Measurements from ENCODE around the gene DUOXA1. TPM values are rescaled to one million over a fixed set of nuclear protein-coding genes. Genes with fewer than 3 reads are reported as not detected.

DUOXA1 gene
- total RNA-seq, 1 experiment from 2014 or later = not detected

DNA sequence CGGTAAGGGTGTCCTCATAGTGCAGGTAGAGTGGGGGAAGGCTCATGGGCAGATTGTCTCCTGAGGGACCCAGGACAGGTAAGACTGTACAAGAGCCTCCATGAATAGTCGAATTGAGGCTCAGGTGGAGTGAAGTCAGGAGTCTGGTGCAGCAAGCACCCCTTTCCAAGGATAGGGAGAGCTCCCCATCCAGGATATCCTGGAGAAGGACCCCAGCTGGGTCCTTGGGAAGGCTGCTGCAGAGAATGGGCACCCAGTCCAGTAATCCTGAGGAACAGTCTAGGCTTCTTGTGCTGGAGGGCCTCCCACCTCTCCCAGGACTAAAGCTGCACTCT is 15.0 kb downstream of the DUOXA1 start:
- Histone ChIP-seq H3F3A (ENCODE audit: low read length, unreplicated experiment) (no peaks in the 10 kb centered on the region), H3K36me3 (ENCODE audit: low read depth, low read length) (no peaks in the 10 kb centered on the region), H3K79me2 (ENCODE audit: low read length) (no peaks in the 10 kb centered on the region), H3K9ac (ENCODE audit: low read length) (no peak overlapping the region), H2AFZ (ENCODE audit: low read length) (no peak overlapping the region), H4K20me1 (ENCODE audit: low read length) (no peaks in the 10 kb centered on the region), H3K4me2 (ENCODE audit: low read length) (no peak overlapping the region), H3K27me3 (ENCODE audit: low read length) (peaks cover 27% of the 10 kb centered on the region), H3K27ac (ENCODE audit: low read length) (no peak overlapping the region), H3K4me1 (ENCODE audit: insufficient read depth, low read length) (no peaks in the 10 kb centered on the region), H3K9me3 (ENCODE audit: low read length) (no peaks in the 10 kb centered on the region), H3K9me2 (replicated peaks; ENCODE audit: low read length) (no peaks in the 10 kb centered on the region), H3K4me3 (ENCODE audit: low read length) (no peak overlapping the region)
- POLR2A ChIA-PET (ENCODE audit: unreplicated experiment) = no interaction called here
- no peak for TF ChIP-seq EZH2 (IDR thresholded peaks at IDR 0.05; ENCODE audit: low read length, unreplicated experiment)
- TF ChIP-seq EZH2phosphoT487 (IDR thresholded peaks at IDR 0.05; ENCODE audit: borderline replicate concordance, low read length) = no peak
- TF ChIP-seq, protein P1, sequence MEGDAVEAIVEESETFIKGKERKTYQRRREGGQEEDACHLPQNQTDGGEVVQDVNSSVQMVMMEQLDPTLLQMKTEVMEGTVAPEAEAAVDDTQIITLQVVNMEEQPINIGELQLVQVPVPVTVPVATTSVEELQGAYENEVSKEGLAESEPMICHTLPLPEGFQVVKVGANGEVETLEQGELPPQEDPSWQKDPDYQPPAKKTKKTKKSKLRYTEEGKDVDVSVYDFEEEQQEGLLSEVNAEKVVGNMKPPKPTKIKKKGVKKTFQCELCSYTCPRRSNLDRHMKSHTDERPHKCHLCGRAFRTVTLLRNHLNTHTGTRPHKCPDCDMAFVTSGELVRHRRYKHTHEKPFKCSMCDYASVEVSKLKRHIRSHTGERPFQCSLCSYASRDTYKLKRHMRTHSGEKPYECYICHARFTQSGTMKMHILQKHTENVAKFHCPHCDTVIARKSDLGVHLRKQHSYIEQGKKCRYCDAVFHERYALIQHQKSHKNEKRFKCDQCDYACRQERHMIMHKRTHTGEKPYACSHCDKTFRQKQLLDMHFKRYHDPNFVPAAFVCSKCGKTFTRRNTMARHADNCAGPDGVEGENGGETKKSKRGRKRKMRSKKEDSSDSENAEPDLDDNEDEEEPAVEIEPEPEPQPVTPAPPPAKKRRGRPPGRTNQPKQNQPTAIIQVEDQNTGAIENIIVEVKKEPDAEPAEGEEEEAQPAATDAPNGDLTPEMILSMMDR (conservative IDR thresholded peaks at IDR 0.05; ENCODE audit: low read depth, low read length) = no peak
- CTCF ChIA-PET = no interaction called here
- intact Hi-C loops (cut with micrococcal nuclease) = no loop called here
- ATAC-seq = no peak
- DNase-seq = no peak
- no TSS peak for BruUV-seq (replicated peaks)

GRCh38 chr15:45114076-45114750 is 15.5 kb downstream of the DUOXA1 start, which contains the start of the genes DUOX2 and DUOXA2:
Gene DUOX2, minus strand, starts transcription at chr15:45114172. Its CDS starts 761 bp downstream, at chr15:45113411.
Gene DUOXA2, plus strand, starts transcription at chr15:45114326. Its CDS starts 280 bp downstream, at chr15:45114606.
- Histone ChIP-seq H3K36me3 (ENCODE audit: low read depth, low read length) (no peaks in the 10 kb centered on the region), H3K4me2 (ENCODE audit: low read length) (no peak within 1 kb of the TSS), H3K4me3 (ENCODE audit: low read length) (no peak within 1 kb of the TSS), H3K4me1 (ENCODE audit: insufficient read depth, low read length) (no peaks in the 10 kb centered on the region), H3K79me2 (ENCODE audit: low read length) (no peaks in the 10 kb centered on the region), H4K20me1 (ENCODE audit: low read length) (no peaks in the 10 kb centered on the region), H2AFZ (ENCODE audit: low read length) (no peak within 1 kb of the TSS), H3K9ac (ENCODE audit: low read length) (no peak within 1 kb of the TSS), H3K9me2 (replicated peaks; ENCODE audit: low read length) (no peaks in the 10 kb centered on the region), H3F3A (ENCODE audit: low read length, unreplicated experiment) (no peaks in the 10 kb centered on the region), H3K27me3 (ENCODE audit: low read length) (peaks cover 28% of the 10 kb centered on the region), H3K27ac (ENCODE audit: low read length) (no peak within 1 kb of the TSS), H3K9me3 (ENCODE audit: low read length) (no peaks in the 10 kb centered on the region)
- intact Hi-C loops (cut with micrococcal nuclease) = no loop called here
- POLR2A ChIA-PET (ENCODE audit: unreplicated experiment) = no interaction called here
- no peak for TF ChIP-seq EZH2phosphoT487 (IDR thresholded peaks at IDR 0.05; ENCODE audit: borderline replicate concordance, low read length)
- TF ChIP-seq, protein P1 (conservative IDR thresholded peaks at IDR 0.05; ENCODE audit: low read depth, low read length) = no peak
- TF ChIP-seq EZH2 (IDR thresholded peaks at IDR 0.05; ENCODE audit: low read length, unreplicated experiment) = no peak
- ATAC-seq = no peak
- BruUV-seq (replicated peaks) = no TSS peak
- CTCF ChIA-PET = no interaction called here
- DNase-seq = no peak

DNA sequence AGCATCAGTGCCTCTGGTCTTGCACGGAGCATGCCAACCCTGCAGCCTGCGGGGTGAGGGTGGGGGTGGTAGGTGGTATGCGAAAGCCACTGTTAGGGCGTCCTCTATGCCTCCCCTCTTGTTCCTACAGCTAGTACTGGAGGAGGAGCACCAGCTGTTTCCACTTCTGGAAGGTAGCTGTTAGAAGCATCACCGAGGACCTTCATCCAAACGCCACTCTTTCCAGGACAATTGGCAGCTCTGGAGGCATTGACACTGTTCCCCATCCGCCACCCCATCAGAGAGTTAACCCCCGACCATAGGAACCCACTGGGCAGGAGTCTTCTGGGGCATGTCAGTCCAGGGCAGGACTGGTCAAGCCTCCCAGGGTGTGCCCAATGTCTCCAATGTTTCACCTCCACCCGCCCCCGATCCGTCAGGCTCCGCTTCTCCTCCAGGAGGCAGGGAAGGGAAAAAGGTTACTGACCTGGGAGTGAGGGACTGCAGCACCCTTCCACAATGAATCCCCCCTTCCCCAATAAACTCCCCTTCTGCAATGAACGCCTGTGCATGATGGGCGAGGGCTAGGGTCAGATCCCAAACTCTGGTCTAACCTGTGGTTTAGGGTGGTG is 16.2 kb downstream of the DUOXA1 start:
- Histone ChIP-seq H3K27me3 (ENCODE audit: low read length) (peaks cover 28% of the 10 kb centered on the region), H3K9me2 (replicated peaks; ENCODE audit: low read length) (no peaks in the 10 kb centered on the region)

More for the DNA sequence above, 16.2 kb downstream of the DUOXA1 start:
- H3K4me3 ChIP-seq (ENCODE audit: low read length) = no peak overlapping the region
- DNase-seq (no peak), ATAC-seq (no peak)
- H3K27ac ChIP-seq (ENCODE audit: low read length) = no peak overlapping the region
- BruUV-seq (replicated peaks) = no TSS peak
- TF ChIP-seq EZH2 (IDR thresholded peaks at IDR 0.05; ENCODE audit: low read length, unreplicated experiment) (no peak), EZH2phosphoT487 (IDR thresholded peaks at IDR 0.05; ENCODE audit: borderline replicate concordance, low read length) (no peak)
- TF ChIP-seq, protein P1 (conservative IDR thresholded peaks at IDR 0.05; ENCODE audit: low read depth, low read length) = no peak
- H3K4me1 ChIP-seq (ENCODE audit: insufficient read depth, low read length) = no peaks in the 10 kb centered on the region
- no peak overlapping the region for H3K4me2 ChIP-seq (ENCODE audit: low read length)
- ChIA-PET POLR2A (ENCODE audit: unreplicated experiment) (no interaction called here), CTCF (no interaction called here)
- H2AFZ ChIP-seq (ENCODE audit: low read length) = no peak overlapping the region
- no peaks in the 10 kb centered on the region for H3K9me3 ChIP-seq (ENCODE audit: low read length)
- no peaks in the 10 kb centered on the region for H3F3A ChIP-seq (ENCODE audit: low read length, unreplicated experiment)
- no peaks in the 10 kb centered on the region for H3K36me3 ChIP-seq (ENCODE audit: low read depth, low read length)
- H3K9ac ChIP-seq (ENCODE audit: low read length) = no peak overlapping the region
- H4K20me1 ChIP-seq (ENCODE audit: low read length) = no peaks in the 10 kb centered on the region
- no peaks in the 10 kb centered on the region for H3K79me2 ChIP-seq (ENCODE audit: low read length)
- intact Hi-C loops (cut with micrococcal nuclease) = no loop called here

All from PC-3 (cell line).